SK-N-SH (cell line): Measurements from ENCODE around the gene TICAM1. TPM values are rescaled to one million over a fixed set of nuclear protein-coding genes. Genes with fewer than 3 reads are reported as not detected.

Experiments
- CTCF ChIA-PET: fragments of 300-600, 350-600 bp; formaldehyde crosslinking; extraction: SDS; loops from one replicate; lab custom pipeline; 2021; lab: Yijun Ruan, JAX
- POLR2A ChIA-PET: fragments of 350-600 bp; sonication (Branson Sonifier 250); formaldehyde crosslinking; extraction: SDS; loops from one replicate; lab custom pipeline; 2020; ENCODE audit warnings: antibody characterized with exemption, inconsistent platforms; lab: Yijun Ruan, JAX
- DNase-seq: peaks from one replicate; pipeline ENCODE4 v3.0.0; 2012
- H2AFZ ChIP-seq: fragments of 200-600 bp; sonication (generic); 2 replicates; pipeline ENCODE4 v1.8.1; 2016; ENCODE audit warnings: antibody characterized with exemption, mild to moderate bottlenecking, low read depth
- H3F3A ChIP-seq: fragments of 200-600 bp; sonication (generic); replicated peaks from 2 replicates; pipeline ENCODE3; 2016; ENCODE audit warnings: antibody characterized with exemption, mild to moderate bottlenecking; ENCODE audit not compliant: insufficient read depth
- H3K27ac ChIP-seq, 2 experiments: fragments of 200-500 bp in 1 of 2; fragments of 200-600 bp in 1 of 2; sonication (Bioruptor generic) in 1 of 2; sonication (generic), shearing (Covaris generic) in 1 of 2; 2 replicates each; pipeline versions ENCODE4 v1.5.1 to v1.6.1; 2014 to 2016; ENCODE audit warnings: low read depth in 2 of 2, inconsistent platforms in 1 of 2, low read length in 1 of 2, mild to moderate bottlenecking in 1 of 2, mixed read lengths in 1 of 2
- H3K27me3 ChIP-seq: fragments of 200-600 bp; sonication (generic), shearing (Covaris generic); 2 replicates; pipeline ENCODE4 v1.6.1; 2016; ENCODE audit warnings: mixed run types; ENCODE audit not compliant: insufficient read depth
- H3K36me3 ChIP-seq, 2 experiments: fragments of 200-500 bp in 1 of 2; fragments of 200-600 bp in 1 of 2; sonication (Bioruptor generic) in 1 of 2; sonication (generic) in 1 of 2; replicated peaks in 1 of 2; 2 replicates each; pipeline versions ENCODE3 to v1.5.1; 2014 to 2016; ENCODE audit warnings: low read length in 1 of 2, mild to moderate bottlenecking in 1 of 2; ENCODE audit not compliant: insufficient read depth in 2 of 2, control insufficient read depth in 1 of 2
- H3K4me1 ChIP-seq, 2 experiments: fragments of 200-500 bp in 1 of 2; fragments of 200-600 bp in 1 of 2; sonication (Bioruptor generic) in 1 of 2; sonication (generic), shearing (Covaris generic) in 1 of 2; 2 replicates each; pipeline versions ENCODE4 v1.5.1 to v1.6.1; 2014 to 2016; ENCODE audit warnings: low read depth in 1 of 2, low read length in 1 of 2, mixed run types in 1 of 2; ENCODE audit not compliant: insufficient read depth in 2 of 2, control insufficient read depth in 1 of 2
- H3K4me2 ChIP-seq: fragments of 200-600 bp; sonication (generic), shearing (Covaris generic); 2 replicates; pipeline ENCODE4 v1.6.1; 2017; ENCODE audit warnings: mixed run types
- H3K4me3 ChIP-seq, 2 experiments: fragments of 200-500 bp in 1 of 2; fragments of 200-600 bp in 1 of 2; sonication (Bioruptor generic) in 1 of 2; sonication (generic), shearing (Covaris generic) in 1 of 2; 2 replicates each; pipeline versions ENCODE4 v1.5.1 to v1.8.1; 2014 to 2016; ENCODE audit warnings: low read depth in 2 of 2, inconsistent platforms in 1 of 2, low read length in 1 of 2, mild to moderate bottlenecking in 1 of 2, mixed read lengths in 1 of 2, moderate library complexity in 1 of 2
- H3K79me2 ChIP-seq: fragments of 200-600 bp; sonication (generic); 2 replicates; pipeline ENCODE4 v1.8.1; 2017; ENCODE audit warnings: mild to moderate bottlenecking; ENCODE audit not compliant: insufficient read depth
- H3K9ac ChIP-seq: fragments of 200-600 bp; sonication (generic); 2 replicates; pipeline ENCODE4 v1.6.1; 2017; ENCODE audit warnings: mixed run types
- H3K9me2 ChIP-seq: fragments of 200-600 bp; sonication (generic); 2 replicates; pipeline ENCODE4 v1.6.1; 2017; ENCODE audit warnings: mixed run types
- H3K9me3 ChIP-seq: fragments of 200-600 bp; sonication (generic); 2 replicates; pipeline ENCODE4 v1.6.1; 2017; ENCODE audit warnings: mixed run types, mild to moderate bottlenecking, moderate library complexity
- H4K20me1 ChIP-seq: fragments of 200-600 bp; sonication (generic); 2 replicates; pipeline ENCODE4 v1.6.1; 2017; ENCODE audit warnings: mild to moderate bottlenecking, mixed run types; ENCODE audit not compliant: insufficient read depth
- FOXM1 ChIP-seq: IDR thresholded peaks from 2 replicates; pipeline ENCODE4 v1.4.0; 2012; ENCODE audit warnings: low read depth, mild to moderate bottlenecking
- RAD21 ChIP-seq: IDR thresholded peaks from 2 replicates; pipeline ENCODE4 v1.6.1; 2012; ENCODE audit warnings: mild to moderate bottlenecking, low read length
- RCOR1 ChIP-seq: fragments of 150-350 bp; IDR thresholded peaks from 2 replicates; pipeline ENCODE4 v1.6.1; 2017; ENCODE audit warnings: antibody characterized with exemption, low read length
- REST ChIP-seq: IDR thresholded peaks from 2 replicates; pipeline ENCODE4 v1.6.1; 2012; ENCODE audit warnings: mild to moderate bottlenecking, low read depth, low read length, moderate library complexity
- RFX5 ChIP-seq: IDR thresholded peaks from 2 replicates; pipeline ENCODE4 v1.6.1; 2012; ENCODE audit warnings: mild to moderate bottlenecking, improper control_type of control experiment, low read length
- SMC3 ChIP-seq: IDR thresholded peaks from 2 replicates; pipeline ENCODE4 v1.6.1; 2012; ENCODE audit warnings: low read depth, low read length, improper control_type of control experiment
- TCF12 ChIP-seq: IDR thresholded peaks from 2 replicates; pipeline ENCODE4 v1.4.0; 2012
- WGBS: methylation state at CpG from one replicate; pipeline ENCODE4 v1.1.6; 2017; ENCODE audit warnings: low lambda C conversion rate; 5-methylcytosine and 5-hydroxymethylcytosine counted together
- polyA plus RNA-seq, 3 experiments: library from polyadenylated mRNA; depleted of rRNA; stranded (reverse); fragments of >200 nt; gene quantifications; 2 replicates each; pipeline ENCODE4 v1.2.3, GENCODE V29; 2012
- TF ChIP-seq, protein P1 (sequence below): fragments of 200-600 bp; sonication (generic); IDR thresholded peaks from 2 replicates; pipeline ENCODE4 v1.6.1; 2017; ENCODE audit warnings: antibody characterized with exemption, mild to moderate bottlenecking, moderate library complexity

Gene TICAM1
- polyA plus RNA-seq, 1 of the 3 experiments (the other 2 are of a cell fraction): 2.7 TPM

GRCh38 chr19:4814625-4815425 is 16.7 kb downstream of the TICAM1 start:
- POLR2A ChIA-PET: no interaction called here
- Histone ChIP-seq H3K4me2 (peak overlapping the region; percentile 52; the same call in 1 of the 2 replicates), H3K9me2 (no peaks in the 10 kb centered on the region), H2AFZ (no peak overlapping the region), H3F3A (peaks cover 38% of the 10 kb centered on the region), H4K20me1 (no peaks in the 10 kb centered on the region)
- TF ChIP-seq FOXM1 (no peak), TCF12 (peak; percentile 47; the same call in 1 of the 2 replicates)
- TF ChIP-seq, all 33 proteins: peak for 1
- H3K9ac ChIP-seq: no peak overlapping the region
- H3K79me2 ChIP-seq: peaks cover 13% of the 10 kb centered on the region
- H3K27me3 ChIP-seq: no peaks in the 10 kb centered on the region
- no peak overlapping the region; a peak in 1 of 4 replicates for H3K4me3 ChIP-seq
- DNase-seq: no peak
- CTCF ChIA-PET: interaction anchor here (0.6 to 13.0 kb wide), 7 partner anchors 10 to 619 kb away, joined by 3 to 409 read pairs (median 4); partner anchors contain the start of gene FEM1A
- peaks cover 4 to 17% of the 10 kb centered on the region in 2 experiments for H3K36me3 ChIP-seq
- peak overlapping the region in 1 of 2 experiments; percentile 99; a peak in 2 of 4 replicates for H3K27ac ChIP-seq
- 43% methylated on average over 6 of the region's 7 CpGs for WGBS
- H3K9me3 ChIP-seq: no peaks in the 10 kb centered on the region
- peaks cover 3 to 7% of the 10 kb centered on the region in 2 experiments; a peak in 2 of 4 replicates for H3K4me1 ChIP-seq

- WGBS: 73% methylated on average over 12 of the region's 12 CpGs
- Histone ChIP-seq H3K4me2 (no peak overlapping the region), H3K79me2 (no peaks in the 10 kb centered on the region), H3K9me2 (no peaks in the 10 kb centered on the region), H3K27ac (peak overlapping the region in 1 of 2 experiments; percentile 99; a peak in 2 of 4 replicates), H3K4me1 (peaks cover 3 to 7% of the 10 kb centered on the region in 2 experiments; a peak in 2 of 4 replicates), H3F3A (peaks cover 43% of the 10 kb centered on the region), H2AFZ (no peak overlapping the region), H3K27me3 (no peaks in the 10 kb centered on the region), H3K36me3 (peaks cover 2 to 4% of the 10 kb centered on the region in 2 experiments), H4K20me1 (no peaks in the 10 kb centered on the region), H3K9me3 (no peaks in the 10 kb centered on the region), H3K9ac (no peak overlapping the region), H3K4me3 (no peak overlapping the region; a peak in 1 of 4 replicates)
- ChIA-PET POLR2A (no interaction called here), CTCF (interaction anchor here (0.5 to 13.0 kb wide), 15 partner anchors 12 to 523 kb away, joined by 3 to 409 read pairs (median 4); partner anchors contain the start of gene FEM1A)
- DNase-seq: peak; percentile 82
- TF ChIP-seq REST (0 out of 2 replicates have a peak, but pooled peaks have one; percentile 9), RFX5 (no peak), RAD21 (peak; percentile 53), SMC3 (peak; percentile 66), RCOR1 (no peak)
- TF ChIP-seq, protein P1, sequence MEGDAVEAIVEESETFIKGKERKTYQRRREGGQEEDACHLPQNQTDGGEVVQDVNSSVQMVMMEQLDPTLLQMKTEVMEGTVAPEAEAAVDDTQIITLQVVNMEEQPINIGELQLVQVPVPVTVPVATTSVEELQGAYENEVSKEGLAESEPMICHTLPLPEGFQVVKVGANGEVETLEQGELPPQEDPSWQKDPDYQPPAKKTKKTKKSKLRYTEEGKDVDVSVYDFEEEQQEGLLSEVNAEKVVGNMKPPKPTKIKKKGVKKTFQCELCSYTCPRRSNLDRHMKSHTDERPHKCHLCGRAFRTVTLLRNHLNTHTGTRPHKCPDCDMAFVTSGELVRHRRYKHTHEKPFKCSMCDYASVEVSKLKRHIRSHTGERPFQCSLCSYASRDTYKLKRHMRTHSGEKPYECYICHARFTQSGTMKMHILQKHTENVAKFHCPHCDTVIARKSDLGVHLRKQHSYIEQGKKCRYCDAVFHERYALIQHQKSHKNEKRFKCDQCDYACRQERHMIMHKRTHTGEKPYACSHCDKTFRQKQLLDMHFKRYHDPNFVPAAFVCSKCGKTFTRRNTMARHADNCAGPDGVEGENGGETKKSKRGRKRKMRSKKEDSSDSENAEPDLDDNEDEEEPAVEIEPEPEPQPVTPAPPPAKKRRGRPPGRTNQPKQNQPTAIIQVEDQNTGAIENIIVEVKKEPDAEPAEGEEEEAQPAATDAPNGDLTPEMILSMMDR: peak; percentile 80
Observed at GRCh38 chr19:4811328-4812131, 20.0 kb downstream of the TICAM1 start.
